ENCODE measurements around the gene PLCL1. TPM values are rescaled to one million over a fixed set of nuclear protein-coding genes. Genes with fewer than 3 reads are reported as not detected.

The PLCL1 gene
- total and polyA plus RNA-seq, 10 of the 15 experiments (the other 5 are each of a cell fraction or from before 2014, with no cell fraction given): 0.03 to 1.5 (median 0.22) TPM

- DNase-seq (ENCODE audit: low read depth, low spot score) (no peak), ATAC-seq (no peak), FAIRE-seq (no peak)
- Histone ChIP-seq H3K79me2 (ENCODE audit: control insufficient read depth, insufficient read depth, low read length) (no peaks in the 10 kb centered on the region), H3K4me1 (ENCODE audit: control insufficient read depth, insufficient read depth, low read length) (peaks cover 2% of the 10 kb centered on the region; the same call in 1 of the 2 replicates), H3K27me3 (replicated peaks in 1 of 2; ENCODE audit: control insufficient read depth in 2 of 2, insufficient read depth in 2 of 2, low read length in 1 of 2) (no peaks in the 10 kb centered on the region), H3K4me3 (no peak overlapping the region), H3K36me3 (ENCODE audit: control insufficient read depth in 2 of 2, insufficient read depth in 2 of 2, low read length in 1 of 2) (no peaks in the 10 kb centered on the region), H4K20me1 (ENCODE audit: control insufficient read depth, insufficient read depth) (no peaks in the 10 kb centered on the region), H2AFZ (ENCODE audit: control insufficient read depth, low read depth, low read length) (no peak overlapping the region), H3K9me3 (replicated peaks; ENCODE audit: control insufficient read depth, insufficient read depth, low read length) (no peaks in the 10 kb centered on the region), H3K9ac (ENCODE audit: control insufficient read depth, insufficient read depth, low read length) (no peak overlapping the region), H3K27ac (ENCODE audit: control insufficient read depth, insufficient read depth) (no peak overlapping the region), H3K4me2 (ENCODE audit: control insufficient read depth, insufficient read depth) (no peak overlapping the region)
- ChIA-PET POLR2A (interaction anchor here (1.0 to 1.4 kb wide), 3 partner anchors 34 to 246 kb away, joined by 3 to 4 read pairs (median 3); no protein-coding TSS in a partner anchor), RAD21 (ENCODE audit: unreplicated experiment) (interaction anchor here (0.6 to 5.1 kb wide), 18 partner anchors 15 to 294 kb away, joined by 3 to 27 read pairs (median 4); partner anchors contain the start of gene PLCL1), CTCF (interaction anchor here (0.6 to 2.2 kb wide), 13 partner anchors 9 to 574 kb away, joined by 3 to 11 read pairs (median 3); no protein-coding TSS in a partner anchor), SMC1A (ENCODE audit: uncharacterized antibody, unreplicated experiment) (interaction anchor here (0.5 to 5.3 kb wide), 38 partner anchors 8 to 260 kb away, joined by 3 to 26 read pairs (median 4); no protein-coding TSS in a partner anchor)
- intact Hi-C loops (cut with micrococcal nuclease; ENCODE audit: unreplicated experiment): no loop called here
- in situ Hi-C loops (cut with MboI): no loop called here
- 0% methylated on average over 1 of the region's 1 CpG for WGBS (ENCODE audit: insufficient coverage, insufficient replicate concordance, low lambda C conversion rate, missing lambda C conversion rate)
- BruUV-seq (replicated peaks): no TSS peak
- no peak for TF ChIP-seq ZNF687 (IDR thresholded peaks at IDR 0.05)
- no peak for TF ChIP-seq CHD2 (IDR thresholded peaks at IDR 0.05; ENCODE audit: borderline replicate concordance, low read depth, low read length)
- TF ChIP-seq SUPT20H (IDR thresholded peaks at IDR 0.05; ENCODE audit: borderline replicate concordance, control insufficient read depth, low read depth, low read length): no peak
- TF ChIP-seq ZNF592 (IDR thresholded peaks at IDR 0.05): no peak
- TF ChIP-seq NKRF (conservative IDR thresholded peaks at IDR 0.05): no peak
- no peak for TF ChIP-seq CBX3 (IDR thresholded peaks at IDR 0.05; ENCODE audit: borderline replicate concordance, low read depth)
- no peak for TF ChIP-seq RAD51 (IDR thresholded peaks at IDR 0.05)
- no peak for TF ChIP-seq ZBTB11 (CRISPR knock-in tag; IDR thresholded peaks at IDR 0.05)
- TF ChIP-seq MXI1 (IDR thresholded peaks at IDR 0.05; ENCODE audit: low read depth, low read length): no peak
These were observed 294.0 kb downstream of the PLCL1 start for GRCh38 chr2:198098386-198098785.
